ENCODE measurements around the gene SEMA5A. TPM values are rescaled to one million over a fixed set of nuclear protein-coding genes. Genes with fewer than 3 reads are reported as not detected.
"Not testable (repeated sequence)": the region's sequence is repeated elsewhere in the genome, so short reads cannot be mapped to it uniquely, and the experiment has no call there.

SEMA5A gene
- polyA plus RNA-seq, 4 donors = 35.9 to 42.6 (median 41.2) TPM

DNA sequence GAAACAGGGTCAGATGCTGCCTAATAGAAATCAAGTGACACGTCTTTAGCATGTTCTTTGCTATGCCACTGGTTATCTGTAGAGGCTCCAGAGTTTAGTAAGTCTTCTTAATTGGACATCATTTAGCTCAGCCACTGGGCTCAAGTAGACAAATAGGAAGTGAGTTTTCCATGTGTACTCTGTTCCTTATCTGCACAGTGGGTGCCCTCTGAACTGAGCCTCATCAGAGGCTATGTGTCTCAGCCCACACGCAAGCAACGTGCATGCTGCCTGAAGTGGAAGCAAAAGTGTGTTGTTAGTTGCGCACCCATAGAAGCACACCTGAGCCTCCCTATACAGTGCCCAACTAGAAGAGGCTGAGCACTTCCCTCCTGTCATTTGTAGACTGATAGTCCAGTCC, 134.7 kb downstream of the SEMA5A start:
- DNase-seq (ENCODE audit: low read depth in 4 of 4, low spot score in 3 of 4) = no peak

DNA sequence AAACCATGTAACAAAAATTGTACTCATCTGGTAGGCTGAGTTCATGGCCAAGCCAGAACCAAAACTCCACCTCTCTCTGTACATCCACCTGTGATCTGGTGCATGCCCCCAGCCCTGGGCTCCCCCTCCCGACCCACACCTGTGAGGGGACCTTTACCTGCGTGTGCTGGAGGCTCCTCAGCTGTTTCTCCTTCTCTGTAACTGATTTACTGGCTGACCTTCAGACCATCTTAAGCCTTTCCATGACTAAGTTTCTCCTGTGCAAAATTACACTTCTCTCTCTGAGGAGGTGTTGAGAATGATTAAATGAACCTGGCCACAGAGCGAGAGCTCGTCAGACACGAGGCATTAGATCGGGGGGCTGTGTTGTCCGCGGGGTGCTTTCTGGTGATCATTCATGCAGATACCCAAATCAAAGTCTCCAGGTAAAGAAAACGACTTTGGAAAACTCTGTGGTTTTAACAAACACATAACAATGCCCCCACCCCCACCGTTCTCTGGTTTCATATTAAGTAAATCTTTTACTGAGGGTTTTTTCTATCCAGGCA, 136.4 kb downstream of the SEMA5A start:
- peak in 2 of 4 donors; percentile 23 to 47 for DNase-seq (ENCODE audit: low read depth in 4 of 4, low spot score in 3 of 4)

DNA sequence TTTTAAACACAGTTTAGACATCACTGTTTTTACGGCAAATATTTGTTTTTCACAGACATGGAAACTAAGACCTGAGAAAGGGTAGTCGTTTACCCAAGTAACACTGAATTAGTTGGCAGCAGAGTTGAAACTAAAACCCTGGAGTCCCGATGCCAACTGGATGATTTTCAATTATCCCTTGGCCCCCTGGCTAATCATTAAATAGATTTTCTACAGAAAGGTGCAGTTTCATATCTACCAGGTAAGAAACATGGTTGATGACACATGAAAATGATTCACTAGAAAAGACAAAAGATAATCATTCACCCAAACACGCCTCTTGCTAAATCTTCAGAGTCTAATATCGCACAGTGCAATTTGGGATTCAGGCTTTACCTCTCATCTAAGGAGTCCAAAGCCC, 136.9 kb downstream of the SEMA5A start:
- no peak for DNase-seq (ENCODE audit: low read depth in 4 of 4, low spot score in 3 of 4)

DNA sequence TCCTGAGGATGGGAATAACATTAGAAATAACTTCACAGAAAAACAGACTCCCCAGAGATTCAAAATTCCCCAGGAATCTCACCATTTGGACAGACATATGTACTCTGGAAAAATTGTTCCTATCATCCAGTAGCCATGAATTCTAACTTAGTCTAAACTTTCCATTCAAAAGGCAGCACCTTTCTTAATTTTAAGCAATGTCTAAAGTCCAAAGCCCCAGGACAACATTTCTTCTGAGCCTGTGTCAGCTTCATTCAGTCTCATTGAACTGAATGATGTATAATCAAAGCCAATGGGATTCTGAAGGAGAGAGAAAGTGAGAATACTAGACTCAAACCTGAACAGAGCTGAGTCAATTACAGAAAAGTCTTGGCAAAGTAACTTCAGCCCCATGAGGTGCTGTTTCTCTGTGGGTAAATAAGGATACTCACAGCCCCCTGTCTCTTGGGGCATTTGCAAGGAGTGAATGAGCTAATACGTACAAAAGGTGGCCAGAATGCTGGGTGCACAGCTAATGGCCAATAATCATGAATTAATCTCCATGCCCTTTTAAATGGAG, 140.6 kb downstream of the SEMA5A start:
- DNase-seq (ENCODE audit: low read depth in 4 of 4, low spot score in 3 of 4) = no peak

DNA sequence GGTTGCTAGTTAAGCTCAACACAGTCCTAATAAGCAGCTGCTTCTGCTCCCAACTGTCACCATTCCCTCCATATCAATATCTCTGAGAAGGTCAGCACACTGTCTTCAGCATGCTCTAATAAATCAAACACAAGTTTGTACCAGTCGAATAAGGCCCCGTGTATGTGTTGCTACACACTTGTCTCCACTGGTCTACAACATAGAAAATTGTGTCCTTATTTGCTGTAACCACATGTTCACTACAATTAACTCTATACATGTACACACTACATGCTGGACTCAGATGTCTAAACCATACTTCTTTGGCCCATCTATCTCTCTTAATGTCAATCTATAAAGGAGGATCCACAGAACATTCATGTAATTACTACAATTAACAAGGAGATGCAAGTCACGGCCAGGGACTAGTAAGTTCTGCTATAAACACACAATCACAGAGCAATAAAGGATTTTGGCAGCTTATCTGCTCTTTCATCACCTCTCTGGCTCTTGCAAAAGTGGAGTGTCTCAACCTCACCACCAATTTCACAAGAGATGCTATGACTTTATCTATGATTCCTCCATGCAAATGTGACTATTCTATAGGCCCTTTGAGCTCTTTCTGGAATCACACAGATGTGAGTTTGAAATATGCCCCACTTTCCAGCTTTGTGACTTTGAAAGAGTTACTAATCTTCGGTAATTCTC, 143.9 kb downstream of the SEMA5A start:
- no peak for DNase-seq (ENCODE audit: low read depth in 4 of 4, low spot score in 3 of 4)

DNA sequence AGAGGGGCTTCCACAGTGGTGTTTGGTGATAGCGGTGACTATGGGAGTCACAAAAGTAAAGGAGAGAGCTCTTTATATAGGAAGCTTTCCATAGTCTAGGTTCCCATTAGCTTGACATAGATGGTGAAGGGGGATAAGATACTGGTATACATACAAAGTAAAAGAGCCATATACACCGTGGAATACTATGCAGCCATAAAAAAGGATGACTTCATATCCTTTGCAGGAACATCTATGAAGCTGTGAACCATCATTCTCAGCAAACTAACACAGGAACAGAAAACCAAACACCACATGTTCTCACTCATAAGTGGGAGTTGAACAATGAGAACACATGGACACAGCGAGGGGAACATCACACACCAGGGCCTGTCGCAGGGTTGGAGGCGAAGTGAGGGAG, 146.1 kb downstream of the SEMA5A start:
- not testable (repeated sequence) for DNase-seq (ENCODE audit: low read depth in 4 of 4, low spot score in 3 of 4)

DNA sequence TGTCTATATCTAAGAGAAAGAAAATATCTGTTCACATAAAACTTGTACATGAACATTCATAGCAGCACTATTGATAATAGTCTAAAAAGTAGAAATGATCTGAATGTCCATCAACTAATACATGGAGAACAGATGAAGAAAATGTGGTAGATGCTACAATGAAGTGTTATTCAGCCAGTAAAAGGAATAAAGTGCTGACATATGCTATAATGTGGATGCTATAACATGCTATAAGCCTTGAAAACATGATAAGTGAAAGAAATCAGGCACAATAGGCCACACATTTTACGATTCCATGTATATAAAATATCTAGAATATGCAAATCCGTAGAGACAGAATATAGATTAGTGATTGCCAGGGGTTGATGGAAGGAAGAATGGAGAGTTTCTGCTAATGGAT, 146.8 kb downstream of the SEMA5A start:
- DNase-seq (ENCODE audit: low read depth in 4 of 4, low spot score in 3 of 4) = no peak

DNA sequence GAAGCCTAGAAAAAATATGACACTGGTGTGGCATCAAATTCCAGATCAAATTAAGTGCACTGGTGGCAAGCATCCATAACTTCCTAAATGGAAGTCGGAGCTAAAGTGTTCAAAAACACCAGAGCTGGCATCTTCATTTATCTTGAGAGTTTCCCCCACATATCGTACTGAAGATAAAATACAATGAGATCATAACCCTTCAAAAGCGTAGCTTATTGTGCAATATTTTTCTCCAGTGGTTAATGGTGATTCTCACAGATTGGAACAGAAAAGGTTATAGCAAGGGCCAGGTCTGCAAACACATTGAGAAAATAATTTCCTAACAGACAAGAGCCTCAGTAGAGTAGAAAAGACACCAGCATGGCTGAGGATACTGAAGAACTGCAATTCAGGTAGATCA, 147.6 kb downstream of the SEMA5A start:
- DNase-seq (ENCODE audit: low read depth in 4 of 4, low spot score in 3 of 4) = no peak

DNA sequence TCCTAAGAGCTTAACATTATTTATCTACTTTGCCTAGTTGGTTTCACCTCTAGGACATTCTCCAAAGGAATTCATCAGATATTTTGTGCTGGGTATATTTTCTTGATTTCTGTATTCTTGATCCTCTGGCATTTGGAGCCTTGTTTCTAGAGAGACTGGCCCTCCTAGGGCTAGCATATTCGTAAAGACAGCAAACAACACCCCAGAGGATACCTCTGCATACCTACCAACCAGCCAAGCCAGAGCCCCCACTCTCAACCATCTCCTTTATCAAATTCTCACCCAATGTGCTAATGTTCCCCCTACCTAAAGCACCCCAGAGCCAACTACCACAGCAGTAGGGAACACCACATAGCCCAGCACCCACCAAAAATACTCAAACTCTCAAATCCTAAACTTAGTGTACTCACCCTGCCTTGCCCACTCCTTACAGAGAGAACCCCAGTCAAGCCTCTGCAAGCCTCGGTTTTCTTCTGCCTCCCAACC, 149.5 kb downstream of the SEMA5A start:
- DNase-seq (ENCODE audit: low read depth in 4 of 4, low spot score in 3 of 4) = no peak

DNA sequence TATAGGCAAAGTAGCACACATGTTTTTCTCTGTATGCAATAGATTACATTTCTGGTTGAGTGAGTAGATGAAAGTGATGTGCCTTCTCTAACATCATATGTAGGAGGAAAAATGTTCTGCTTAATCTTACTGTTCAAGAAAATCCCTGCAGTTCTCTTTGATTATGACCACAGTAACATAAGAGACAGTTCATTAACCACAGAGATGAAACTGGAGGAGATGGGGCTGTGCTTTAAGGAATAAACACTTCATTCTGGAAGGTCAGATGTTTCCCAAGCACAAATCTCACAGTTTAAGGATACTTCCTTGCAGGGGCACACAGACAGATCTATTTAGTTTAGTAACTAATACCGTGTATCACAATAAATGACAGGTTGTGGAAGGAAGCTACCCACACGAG, 150.2 kb downstream of the SEMA5A start:
- DNase-seq (ENCODE audit: low read depth in 4 of 4, low spot score in 3 of 4) = no peak

DNA sequence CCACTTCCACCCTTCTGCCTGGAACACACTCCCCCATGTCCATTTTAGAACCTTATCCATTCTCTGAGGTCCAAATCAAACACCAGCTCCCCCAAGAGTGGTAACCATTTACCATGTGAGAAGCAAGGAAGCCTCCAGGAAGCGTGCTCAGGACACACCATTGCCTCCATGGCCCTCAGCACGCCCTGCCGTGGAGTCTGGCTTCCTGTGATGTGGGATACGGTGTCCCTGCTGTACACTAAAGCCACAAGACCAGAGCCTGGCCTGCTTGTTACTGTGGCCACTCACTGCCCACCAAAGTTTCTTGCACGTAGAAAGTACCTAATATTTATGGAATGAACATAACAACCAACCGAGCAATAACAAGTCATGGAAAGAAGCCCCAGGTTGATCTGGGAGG, 151.7 kb downstream of the SEMA5A start:
- DNase-seq (ENCODE audit: low read depth in 4 of 4, low spot score in 3 of 4) = no peak

DNA sequence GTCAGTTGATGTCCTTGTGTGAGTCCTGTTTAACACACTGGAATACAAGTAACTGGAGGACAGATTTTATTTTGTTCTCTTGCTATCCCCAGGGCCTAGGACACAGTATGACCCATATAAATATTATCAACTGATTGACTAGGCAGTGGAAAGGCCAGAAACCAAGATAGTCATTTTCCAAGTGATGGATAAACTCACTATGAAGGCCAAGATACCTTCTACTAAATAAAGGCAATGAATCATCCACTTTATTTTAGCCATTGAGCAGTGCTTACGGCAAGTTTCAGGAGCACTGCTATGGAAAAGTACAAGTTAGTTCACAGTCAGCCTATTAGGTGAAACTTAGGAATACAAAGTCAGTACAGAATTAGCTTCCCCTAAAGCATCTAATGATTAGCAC, 153.2 kb downstream of the SEMA5A start:
- DNase-seq (ENCODE audit: low read depth in 4 of 4, low spot score in 3 of 4) = no peak

DNA sequence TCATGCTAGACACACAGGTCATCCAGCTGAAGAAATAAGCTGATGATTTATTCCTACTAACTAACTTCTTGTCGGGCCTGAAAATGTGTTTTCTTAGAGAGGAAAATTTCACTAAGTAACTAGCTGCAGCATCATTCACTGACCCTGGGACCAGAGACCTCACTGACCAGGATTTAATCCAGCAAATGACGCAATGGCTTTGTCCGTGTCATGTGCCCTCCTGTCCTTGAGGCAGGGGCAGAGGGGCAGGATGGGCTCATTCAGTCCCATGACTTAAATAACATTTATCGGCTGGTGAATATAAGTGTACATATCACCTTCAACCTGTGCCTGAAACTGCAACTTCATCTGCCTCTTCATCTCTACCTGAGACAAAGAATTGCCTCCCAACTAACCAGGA, 154.8 kb downstream of the SEMA5A start:
- no peak for DNase-seq (ENCODE audit: low read depth in 4 of 4, low spot score in 3 of 4)

DNA sequence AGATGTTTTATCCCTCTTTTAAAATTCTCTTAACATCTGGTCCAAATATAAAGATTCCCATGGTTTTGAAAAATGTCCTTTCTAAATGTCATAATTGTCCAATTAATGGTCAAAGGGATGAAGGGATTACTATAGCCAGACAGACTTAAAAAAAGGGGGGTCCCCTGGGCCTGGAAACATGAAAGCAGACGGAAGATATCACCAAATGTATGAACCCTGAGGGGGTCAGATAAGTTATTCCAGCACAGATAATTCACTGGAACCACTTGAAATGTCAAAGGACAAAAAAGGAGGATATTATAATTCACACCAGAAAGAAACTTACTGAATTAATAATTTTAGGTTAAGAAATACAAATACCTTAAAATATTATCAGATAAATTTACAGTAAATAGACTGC, 155.8 kb downstream of the SEMA5A start:
- no peak for DNase-seq (ENCODE audit: low read depth in 4 of 4, low spot score in 3 of 4)

DNA sequence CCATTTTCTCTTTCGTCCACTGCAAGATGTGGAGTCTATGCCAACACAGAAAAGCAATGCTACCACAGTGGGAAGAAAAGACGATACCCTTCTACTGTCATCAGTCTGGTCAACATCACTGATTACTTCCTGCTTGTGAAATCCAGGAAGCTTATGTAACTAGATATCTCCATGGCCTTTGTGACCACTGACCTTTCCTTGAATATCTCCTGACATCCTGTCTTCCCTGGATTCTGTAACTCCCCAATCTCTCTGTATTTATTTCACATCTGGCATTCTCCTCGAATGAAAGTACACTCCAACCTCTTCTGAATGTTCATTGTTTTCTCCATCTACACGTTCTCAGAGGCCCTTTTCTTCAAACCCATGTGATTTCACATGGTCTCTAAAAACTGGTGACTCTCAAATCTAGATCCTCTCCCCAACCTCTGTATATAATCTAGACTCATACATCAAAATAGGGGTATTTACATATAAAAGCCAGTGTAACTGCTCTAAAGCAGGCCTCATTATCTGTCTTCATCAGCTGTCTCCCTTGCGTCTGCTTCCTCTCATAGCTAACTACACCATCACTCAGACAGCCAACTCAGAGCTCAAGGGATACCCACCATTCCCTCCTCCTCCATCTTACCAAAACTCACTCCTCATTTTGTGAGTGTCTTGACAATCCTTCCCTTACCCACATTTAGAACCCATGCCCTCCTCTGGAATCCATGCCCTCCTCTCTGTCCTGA, 156.8 kb downstream of the SEMA5A start:
- no peak for DNase-seq (ENCODE audit: low read depth in 4 of 4, low spot score in 3 of 4)

DNA sequence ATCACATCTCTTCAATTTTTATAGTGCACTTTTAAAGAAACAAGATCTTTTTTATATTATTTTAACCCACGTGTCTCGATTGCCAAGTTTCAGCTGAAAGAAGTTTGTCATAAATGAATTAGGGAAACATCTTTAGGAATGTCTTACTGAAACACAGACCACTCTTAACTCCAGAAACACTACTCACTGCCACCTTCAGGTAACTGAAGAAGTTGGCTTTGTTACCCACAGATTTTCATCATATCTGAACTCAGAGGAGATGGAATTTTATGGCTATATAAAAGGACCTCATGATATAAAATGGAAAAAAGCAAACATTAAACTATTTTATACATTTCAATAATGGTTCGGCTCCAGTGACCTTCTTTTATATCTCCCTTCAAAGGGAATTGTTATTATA, 158.0 kb downstream of the SEMA5A start:
- DNase-seq (ENCODE audit: low read depth in 4 of 4, low spot score in 3 of 4) = no peak

DNA sequence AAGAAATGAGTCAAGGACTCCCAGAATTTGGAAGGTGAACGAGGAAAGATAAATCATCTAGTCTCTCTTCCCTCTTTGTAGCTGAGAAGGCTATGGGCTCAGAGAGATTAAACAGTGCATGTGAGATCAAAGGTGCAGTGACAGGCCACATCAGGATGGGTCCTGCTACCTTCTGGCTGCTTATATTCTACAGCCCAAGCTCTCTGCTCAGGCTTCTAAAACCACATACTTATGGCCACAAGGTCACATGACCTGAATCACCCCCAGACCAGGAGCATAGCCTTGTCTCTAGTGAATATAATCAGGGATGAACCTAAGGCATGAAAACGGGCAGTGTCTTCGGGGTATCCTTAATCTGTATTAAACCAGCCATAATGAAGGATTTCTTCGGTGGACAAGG, 158.9 kb downstream of the SEMA5A start:
- no peak for DNase-seq (ENCODE audit: low read depth in 4 of 4, low spot score in 3 of 4)

DNA sequence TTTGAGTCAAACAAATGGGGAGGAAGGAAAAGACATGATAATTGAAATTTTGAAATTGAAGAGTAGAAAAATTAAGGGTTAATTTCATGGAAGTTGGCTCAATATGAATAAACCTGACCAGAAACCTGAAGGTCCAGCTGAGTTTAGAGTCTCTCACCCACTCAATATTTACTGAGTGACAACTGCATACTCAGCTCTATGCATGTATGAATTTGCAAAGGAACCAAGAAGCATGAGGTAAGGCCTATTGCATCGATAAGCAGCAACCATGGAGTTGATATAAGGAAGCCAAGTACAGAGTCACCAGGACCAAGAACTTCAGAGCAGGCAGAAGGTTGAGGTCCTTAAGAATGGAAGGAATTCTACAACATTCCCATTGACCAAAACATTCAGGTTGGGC, 163.4 kb downstream of the SEMA5A start:
- no peak for DNase-seq (ENCODE audit: low read depth in 4 of 4, low spot score in 3 of 4)

DNA sequence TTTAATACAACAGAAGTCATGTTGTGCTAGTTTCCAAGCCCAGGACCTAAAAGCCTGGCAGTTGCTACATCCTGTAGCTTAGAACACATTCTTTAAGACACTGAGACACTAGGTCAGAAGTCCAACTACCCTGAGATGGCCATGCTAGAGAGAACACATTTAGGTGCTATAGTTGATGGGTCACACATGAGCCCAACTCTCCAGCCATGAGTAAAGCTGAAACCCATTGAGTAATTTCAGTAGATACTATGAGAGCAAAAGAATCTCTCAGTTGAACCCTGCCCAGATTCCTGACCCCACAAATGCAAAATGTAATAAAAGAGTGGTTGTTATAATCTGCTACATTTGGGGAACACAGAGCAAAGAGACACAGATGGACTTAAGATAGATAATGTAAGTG, 164.4 kb downstream of the SEMA5A start:
- no peak for DNase-seq (ENCODE audit: low read depth in 4 of 4, low spot score in 3 of 4)

DNA sequence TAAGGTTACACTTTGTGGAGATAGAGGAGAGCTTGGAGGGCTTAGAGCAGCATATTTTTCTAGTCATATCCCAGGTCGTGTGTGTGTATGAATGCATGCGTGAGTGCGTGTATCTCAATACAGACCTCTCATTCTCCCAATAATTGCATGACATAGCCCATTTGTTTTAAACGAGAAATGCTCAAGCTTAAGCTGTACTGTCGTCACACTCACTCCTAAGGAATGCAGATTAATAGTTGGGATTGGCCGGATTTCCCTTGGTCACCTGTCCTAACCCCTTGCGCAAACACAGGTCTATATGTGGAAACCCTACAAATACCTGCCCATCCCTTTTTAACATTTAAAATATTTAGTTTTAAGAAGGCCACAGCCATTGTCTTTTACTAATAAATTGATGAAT, 165.8 kb downstream of the SEMA5A start:
- DNase-seq (ENCODE audit: low read depth in 4 of 4, low spot score in 3 of 4) = no peak

DNA sequence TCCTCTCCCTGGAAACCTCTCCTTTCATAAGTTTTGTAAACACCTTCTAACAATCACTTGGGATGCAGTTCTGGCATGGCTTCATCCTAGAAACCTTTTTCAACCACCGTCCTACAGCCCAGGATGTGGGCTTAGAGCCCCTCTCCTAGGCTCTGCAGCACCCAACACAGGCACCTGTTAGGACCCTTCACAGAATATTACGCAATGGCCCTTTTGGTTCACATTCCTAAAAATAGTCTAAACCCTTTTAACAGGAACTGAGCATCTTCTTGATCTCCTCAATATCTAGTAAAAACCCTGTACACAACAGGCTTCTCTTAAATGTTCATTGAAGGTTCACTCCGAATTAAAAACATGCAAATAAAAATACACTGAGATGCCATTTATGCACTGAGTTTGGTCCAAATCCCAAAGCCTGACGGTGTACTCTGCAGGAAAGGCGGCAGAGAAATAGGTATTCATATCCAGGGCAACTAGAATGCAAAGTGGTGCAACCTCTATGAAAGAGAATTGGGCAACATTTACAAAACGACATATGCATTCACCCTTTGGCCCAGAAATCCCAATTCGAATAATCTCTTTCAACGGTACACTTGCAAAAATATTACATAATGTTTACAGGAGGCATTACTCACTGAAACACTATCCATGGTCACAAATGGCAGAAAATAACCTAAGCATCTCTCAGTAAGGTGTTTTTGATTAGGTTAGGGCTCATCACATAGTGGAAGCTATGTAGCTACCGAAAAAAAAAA, 169.3 kb downstream of the SEMA5A start:
- DNase-seq (ENCODE audit: low read depth in 4 of 4, low spot score in 3 of 4) = no peak
